HG03064 (cell line): Measurements from ENCODE around the gene PGS1.

Source experiments
- ATAC-seq: cut with Tn5 transposase; IDR thresholded peaks from one replicate; pipeline ENCODE4 v1.9.1; 2021; ENCODE audit warnings: low read depth; ENCODE audit not compliant: unreplicated experiment

PGS1 gene

GRCh38 chr17:78422267-78422605, 43.8 kb downstream of the PGS1 start:
- no peak for ATAC-seq

- no peak for ATAC-seq
Measured at GRCh38 chr17:78422872-78423588, 44.6 kb downstream of the PGS1 start.

GRCh38 chr17:78423961-78424675, 45.7 kb downstream of the PGS1 start:
- ATAC-seq = no peak

DNA sequence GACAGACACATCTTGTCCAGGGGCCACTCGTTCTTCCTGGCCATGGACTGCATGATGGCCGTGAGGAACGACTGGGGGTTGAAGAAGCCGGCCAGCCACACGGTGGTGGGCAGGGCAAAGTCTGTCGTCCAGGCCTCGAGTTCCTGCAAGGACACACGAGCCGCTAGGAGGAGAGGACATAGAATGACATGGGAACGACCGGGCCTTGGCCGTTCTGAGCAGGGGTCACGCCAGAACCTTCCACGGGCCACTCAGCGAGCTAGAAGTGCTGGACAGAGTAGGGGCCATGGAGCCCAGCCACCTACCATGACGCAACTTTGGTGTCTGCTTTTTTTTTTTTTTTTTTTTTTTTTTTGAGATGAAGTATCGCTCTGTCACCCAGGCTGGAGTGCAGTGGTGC, 47.0 kb downstream of the PGS1 start:
- ATAC-seq = no peak

GRCh38 chr17:78426293-78426879, 47.9 kb downstream of the PGS1 start:
- ATAC-seq = no peak

- no peak for ATAC-seq
Measured at GRCh38 chr17:78427140-78427539, 48.7 kb downstream of the PGS1 start.

GRCh38 chr17:78428025-78428575, 49.7 kb downstream of the PGS1 start:
- no peak for ATAC-seq

DNA sequence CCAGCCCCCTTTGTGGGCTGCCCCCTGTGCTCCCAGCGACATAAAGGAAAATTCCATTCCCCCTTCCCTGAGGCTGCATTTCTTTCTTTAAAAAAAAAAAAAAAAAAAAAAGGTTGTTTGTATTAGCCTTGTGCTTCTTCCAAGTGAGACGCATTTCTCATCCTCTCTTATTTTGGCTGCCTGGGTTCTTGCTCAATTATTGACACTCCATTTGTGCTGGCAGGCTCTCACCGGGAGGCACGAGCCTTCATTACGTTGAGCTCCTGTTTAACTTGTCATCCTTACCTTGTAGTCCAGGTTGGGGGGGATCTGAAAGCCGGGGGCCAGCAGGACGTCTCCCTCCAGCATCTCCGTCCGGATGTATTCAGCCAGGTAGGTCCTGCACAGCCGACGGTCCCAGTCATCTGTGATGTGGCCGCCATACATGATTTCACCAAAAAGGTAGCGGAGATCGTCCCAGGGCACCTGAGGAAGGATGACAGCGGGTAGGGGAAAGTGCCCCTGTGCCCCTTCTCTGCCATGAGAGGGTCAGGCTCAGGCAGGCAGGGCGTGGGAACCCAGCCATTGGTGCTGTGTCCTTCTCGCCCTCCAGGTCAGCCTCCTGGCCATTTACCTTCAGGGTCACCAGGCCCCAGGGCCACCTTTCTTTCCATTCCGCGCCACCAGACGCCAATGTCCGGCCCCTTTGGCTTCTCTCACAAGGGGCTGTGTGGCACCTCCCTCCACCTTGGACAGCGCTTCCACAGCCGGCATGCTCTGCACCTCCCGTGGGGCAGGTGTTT, 50.6 kb downstream of the PGS1 start:
- no peak for ATAC-seq

DNA sequence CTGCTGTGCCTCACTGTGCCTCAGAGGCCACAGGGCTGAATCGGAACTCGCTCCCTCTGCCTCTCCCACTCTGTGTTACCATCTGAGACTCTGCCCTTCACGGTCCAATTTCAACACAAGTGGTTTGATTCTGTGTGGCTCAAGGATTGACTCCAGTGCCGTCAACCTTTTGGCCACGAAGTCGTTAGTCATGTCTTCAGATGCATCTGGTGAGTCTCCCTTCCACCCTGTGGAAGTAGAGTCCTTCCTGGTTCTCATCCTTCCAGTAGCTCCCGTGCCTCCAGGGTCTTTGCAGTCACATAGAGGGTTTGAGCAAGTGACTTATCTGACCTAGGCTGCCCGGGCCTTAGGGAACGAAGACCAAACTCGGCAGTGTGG, 51.2 kb downstream of the PGS1 start:
- ATAC-seq = no peak

- ATAC-seq = no peak
Measured at GRCh38 chr17:78430892-78431691, 52.6 kb downstream of the PGS1 start.

- no peak for ATAC-seq
Measured at GRCh38 chr17:78431692-78431958, 53.2 kb downstream of the PGS1 start.

DNA sequence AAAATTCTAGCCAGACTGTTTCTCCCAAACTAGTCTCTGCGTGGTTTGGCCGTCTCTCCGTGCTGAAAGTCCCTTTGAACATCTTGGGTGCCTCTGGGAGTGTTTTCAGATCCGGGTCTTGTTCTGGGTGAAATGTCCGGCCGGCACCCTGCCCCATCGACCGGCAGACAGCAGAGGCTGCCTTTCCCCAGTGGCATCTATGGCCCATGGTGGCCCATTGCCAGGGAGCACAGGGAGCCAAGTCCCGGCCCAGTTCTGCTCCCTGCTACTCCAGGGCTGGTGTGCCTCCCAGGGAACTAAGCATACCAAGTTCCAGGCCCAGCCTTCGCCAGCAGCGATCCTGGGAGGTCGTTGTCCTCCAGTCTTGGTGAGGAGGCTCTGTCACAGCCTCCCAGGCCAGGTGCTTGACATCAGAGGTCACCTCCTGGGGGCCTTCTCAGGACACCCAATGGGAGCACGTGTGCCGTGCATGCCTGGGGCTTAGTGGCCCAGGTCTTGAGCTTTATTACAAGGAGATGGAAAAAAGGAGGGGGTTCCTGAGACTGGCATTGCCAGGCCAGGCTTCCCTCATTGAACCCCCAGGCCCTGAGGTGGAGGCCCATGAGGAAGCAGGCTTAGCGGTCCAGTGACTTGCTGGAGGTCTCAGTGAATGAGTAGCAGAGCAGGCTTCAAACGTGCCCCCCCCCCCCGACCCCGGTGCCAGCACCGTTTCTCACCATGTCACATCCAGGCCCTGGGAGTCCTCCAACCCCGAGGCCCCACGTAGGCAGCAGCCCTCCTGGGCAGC, 54.0 kb downstream of the PGS1 start:
- ATAC-seq = no peak

DNA sequence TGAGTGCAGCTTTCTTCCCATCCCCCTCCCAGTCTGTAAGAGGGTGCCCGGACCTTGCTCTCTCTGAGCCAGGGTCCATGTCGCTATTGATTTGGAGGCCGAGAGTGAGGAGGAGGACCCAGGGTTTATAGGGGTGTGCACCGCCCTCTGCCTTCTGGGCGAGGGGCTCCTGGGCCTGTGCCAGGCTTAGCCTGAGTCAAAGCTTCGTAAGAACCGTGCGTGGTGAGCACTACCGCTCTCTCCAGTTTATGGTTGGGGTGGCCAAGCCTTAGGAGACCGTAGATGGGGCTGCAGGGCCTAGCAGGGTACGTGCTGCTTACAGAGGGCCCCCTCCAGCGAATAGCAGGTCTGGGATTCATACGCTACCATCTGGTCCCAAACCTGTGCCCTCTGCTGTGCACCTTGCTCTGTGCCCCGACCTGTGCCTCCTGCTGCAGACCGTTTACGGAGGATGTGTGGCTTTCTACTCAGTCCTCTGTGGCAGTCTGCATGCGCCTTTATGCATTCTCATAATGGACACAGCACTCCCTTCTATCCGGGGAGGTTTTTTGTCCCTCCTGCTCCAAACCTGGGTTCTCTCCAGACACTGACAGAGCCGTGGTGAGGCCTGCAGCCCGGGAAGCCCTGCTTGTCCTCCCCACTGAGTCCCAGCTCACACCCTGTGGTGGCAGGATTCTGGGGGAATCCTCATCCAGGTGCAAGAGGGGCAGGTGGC, 54.7 kb downstream of the PGS1 start:
- no peak for ATAC-seq

GRCh38 chr17:78433780-78434335, 55.4 kb downstream of the PGS1 start:
- ATAC-seq = no peak

- no peak for ATAC-seq
Measured at GRCh38 chr17:78434455-78435329, 56.2 kb downstream of the PGS1 start.

DNA sequence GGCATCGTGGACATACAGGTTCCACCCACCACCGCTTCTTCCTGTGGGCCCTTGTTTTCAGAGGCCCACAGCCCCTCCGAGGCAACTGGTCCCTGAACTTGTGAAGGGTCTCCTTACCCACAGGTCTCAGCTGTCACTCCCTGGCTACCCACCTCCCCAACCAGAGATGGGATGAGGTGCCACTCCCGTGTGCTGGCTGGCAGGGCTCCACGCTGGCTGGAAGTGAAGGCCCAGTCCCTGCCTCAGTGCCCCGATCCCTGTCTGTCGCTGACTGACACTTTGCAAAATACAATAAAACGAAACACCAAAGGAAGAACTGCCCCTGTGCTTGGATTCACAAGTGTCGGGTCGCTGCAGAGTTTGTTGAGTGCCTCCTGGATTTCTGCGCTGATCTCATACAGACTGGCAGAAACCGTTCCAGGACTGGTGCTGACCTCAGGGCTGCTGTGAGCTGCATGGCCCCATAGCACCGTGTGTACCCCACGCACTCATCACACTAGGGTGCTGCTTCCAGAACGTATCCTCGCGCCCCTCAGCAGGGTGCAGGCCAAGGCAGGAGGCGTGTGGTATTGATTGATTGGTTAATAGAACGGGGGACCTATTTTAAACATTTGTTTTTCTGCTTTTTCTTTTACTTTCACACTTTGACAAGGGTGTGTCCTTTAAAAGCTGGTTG, 57.0 kb downstream of the PGS1 start:
- ATAC-seq = no peak

GRCh38 chr17:78437508-78438169, 59.2 kb downstream of the PGS1 start:
- ATAC-seq = no peak
